Upper lobe of left lung (tissue), 6 donors: ENCODE measurements around the gene GLRX. TPM values are rescaled to one million over a fixed set of nuclear protein-coding genes. Genes with fewer than 3 reads are reported as not detected.

Source experiments
- ATAC-seq, 2 donors: fragments of 200-7000 bp; cut with Tn5 transposase; one replicate each; pipeline ENCODE4 v1.9.1; 2022; ENCODE audit warnings: mild to moderate bottlenecking in 2 of 2, moderate library complexity in 2 of 2; ENCODE audit not compliant: low FRiP score in 2 of 2
- DNase-seq, 2 donors: peaks; one replicate each; pipeline ENCODE4 v3.0.0-alpha.2; 2019 to 2020
- H3K27ac ChIP-seq, 4 donors: fragments of 200-600 bp; sonication (generic); one replicate each; pipeline ENCODE4 v1.5.1; 2016 to 2019
- H3K27me3 ChIP-seq, 4 donors: fragments of 200-600 bp; sonication (generic); one replicate each; pipeline ENCODE4 v1.5.1; 2017 to 2019
- H3K36me3 ChIP-seq, 4 donors: fragments of 200-600 bp; sonication (generic); one replicate each; pipeline ENCODE4 v1.5.1; 2016 to 2019
- H3K4me1 ChIP-seq, 4 donors: fragments of 200-600 bp; sonication (generic); one replicate each; pipeline ENCODE4 v1.5.1; 2018 to 2019
- H3K4me3 ChIP-seq, 4 donors: fragments of 200-600 bp; sonication (generic); one replicate each; pipeline ENCODE4 v1.5.1; 2017 to 2019; ENCODE audit warnings: mild to moderate bottlenecking in 2 of 4, moderate library complexity in 1 of 4
- H3K9me3 ChIP-seq, 4 donors: fragments of 200-600 bp; sonication (generic); one replicate each; pipeline ENCODE4 v1.5.1; 2018 to 2019
- CTCF ChIP-seq, 6 experiments: fragments of 450-650 bp in 4 of 6; fragments of 200-600 bp in 2 of 6; sonication (generic) in 2 of 6; IDR thresholded peaks; one replicate each; pipeline ENCODE4 v1.5.1; 2016 to 2019; ENCODE audit warnings: antibody characterized with exemption in 6 of 6
- EP300 ChIP-seq, 4 donors: sonication (generic); formaldehyde crosslinking; IDR thresholded peaks; one replicate each; pipeline ENCODE4 v1.5.1; 2017; ENCODE audit warnings: antibody characterized with exemption in 4 of 4, control low read depth in 2 of 4
- POLR2A ChIP-seq, 4 donors: fragments of 450-650 bp; IDR thresholded peaks; one replicate each; pipeline ENCODE4 v1.5.1; 2016 to 2017; ENCODE audit warnings: antibody characterized with exemption in 4 of 4, mild to moderate bottlenecking in 2 of 4
- POLR2AphosphoS5 ChIP-seq, 2 donors: sonication (generic); formaldehyde crosslinking; IDR thresholded peaks; one replicate each; pipeline ENCODE4 v1.5.1; 2017; ENCODE audit warnings: antibody characterized with exemption in 2 of 2
- WGBS, 2 donors: methylation state at CpG; one replicate each; pipeline ENCODE4 v1.1.5; 2017 to 2018; 5-methylcytosine and 5-hydroxymethylcytosine counted together
- total RNA-seq, 6 donors: library from RNA; depleted of rRNA in 4 of 6; stranded (reverse); fragments of >200 nt in 4 of 6; gene quantifications; one replicate each; pipeline versions ENCODE4 v1.1.0 to v1.2.1, GENCODE V29; 2016 to 2021
- donor health status: DM: no; HTN: no; CAD: no; lungs with moderate emphysema.
- donor health status: DM: no; HTN: yes; CAD: no; lungs with severe emphysema.

GLRX gene
- total RNA-seq, 6 donors from 2014 or later, result 22.0 to 99.9 (median 78.5) TPM

- Histone ChIP-seq H3K27me3 (no peaks in the 10 kb centered on the region), H3K27ac (peak overlapping the region in 1 of 4 donors; percentile 6), H3K4me1 (peaks cover 21 to 28% (median 22%) of the 10 kb centered on the region in 4 donors), H3K36me3 (no peaks in the 10 kb centered on the region), H3K4me3 (no peak overlapping the region), H3K9me3 (no peaks in the 10 kb centered on the region)
- DNase-seq (peak in 1 of 2 donors; percentile 66), ATAC-seq (peak; percentile 82 to 87)
- WGBS, 2 donors, result 73 to 80% methylated on average over 6 to 7 of the region's 7 CpGs
- peak; percentile 86 to 94 (median 93) for TF ChIP-seq CTCF (IDR thresholded peaks at IDR 0.05)
- no peak for TF ChIP-seq POLR2AphosphoS5 (IDR thresholded peaks at IDR 0.05)
Observed at GRCh38 chr5:95846554-95847260, 24.2 kb upstream of the GLRX start.

- no peaks in the 10 kb centered on the region for H3K9me3 ChIP-seq
- H3K27ac ChIP-seq, result peak overlapping the region in 1 of 4 donors; percentile 81
- ATAC-seq (no peak), DNase-seq (no peak)
- H3K36me3 ChIP-seq, result no peaks in the 10 kb centered on the region
- peaks cover 29 to 31% (median 31%) of the 10 kb centered on the region in 4 donors for H3K4me1 ChIP-seq
- TF ChIP-seq POLR2A (IDR thresholded peaks at IDR 0.05) (no peak), POLR2AphosphoS5 (IDR thresholded peaks at IDR 0.05) (no peak), CTCF (IDR thresholded peaks at IDR 0.05) (no peak), EP300 (IDR thresholded peaks at IDR 0.05) (no peak)
- no peaks in the 10 kb centered on the region for H3K27me3 ChIP-seq
- WGBS, 2 donors, result 66 to 69% methylated on average over 3 of the region's 3 CpGs
- H3K4me3 ChIP-seq, result no peak overlapping the region
Observed at GRCh38 chr5:95845391-95845790, 22.9 kb upstream of the GLRX start.

GRCh38 chr5:95843733-95844223 lies 21.3 kb upstream of the GLRX start:
- TF ChIP-seq EP300 (IDR thresholded peaks at IDR 0.05) (peak in 1 of 4 donors; percentile 73), POLR2AphosphoS5 (IDR thresholded peaks at IDR 0.05) (peak in 1 of 2 donors; percentile 38), POLR2A (IDR thresholded peaks at IDR 0.05) (no peak), CTCF (IDR thresholded peaks at IDR 0.05) (no peak)
- ATAC-seq (peak; percentile 15 to 43), DNase-seq (peak in 1 of 2 donors; percentile 71)
- Histone ChIP-seq H3K4me3 (no peak overlapping the region), H3K4me1 (peaks cover 25 to 37% (median 30%) of the 10 kb centered on the region in 4 donors), H3K36me3 (no peaks in the 10 kb centered on the region), H3K27me3 (no peaks in the 10 kb centered on the region), H3K9me3 (no peaks in the 10 kb centered on the region), H3K27ac (peak overlapping the region; percentile 78 to 82 (median 80))
- WGBS, 2 donors, result 32 to 55% methylated on average over 3 of the region's 3 CpGs

GRCh38 chr5:95842854-95843544 lies 20.5 kb upstream of the GLRX start:
- Histone ChIP-seq H3K9me3 (no peaks in the 10 kb centered on the region), H3K4me1 (peaks cover 25 to 40% (median 30%) of the 10 kb centered on the region in 4 donors), H3K27ac (peak overlapping the region; percentile 78 to 82 (median 80)), H3K4me3 (no peak overlapping the region), H3K27me3 (no peaks in the 10 kb centered on the region), H3K36me3 (no peaks in the 10 kb centered on the region)
- peak; percentile 84 to 94 for ATAC-seq
- TF ChIP-seq CTCF (IDR thresholded peaks at IDR 0.05) (peak in 5 of 6 experiments; percentile 16 to 58 (median 22)), POLR2AphosphoS5 (IDR thresholded peaks at IDR 0.05) (peak; percentile 41 to 71), POLR2A (IDR thresholded peaks at IDR 0.05) (peak in 1 of 4 donors; percentile 63), EP300 (IDR thresholded peaks at IDR 0.05) (peak in 1 of 4 donors; percentile 96)
- WGBS, 2 donors, result 31 to 51% methylated on average over 11 of the region's 11 CpGs
- DNase-seq, result peak in 1 of 2 donors; percentile 97
